ENCODE results near the gene CRABP1.

- TF ChIP-seq CTCF (IDR thresholded peaks at IDR 0.05; ENCODE audit: low read length) = no peak
- no peak for TF ChIP-seq EZH2phosphoT487 (IDR thresholded peaks at IDR 0.05; ENCODE audit: low read length)
- TF ChIP-seq EZH2 (optimal IDR thresholded peaks at IDR 0.05; ENCODE audit: low read depth, low read length) = no peak
Measured at GRCh38 chr15:78397382-78397781, 57.2 kb downstream of the CRABP1 start.
